Loucy (cell line): Measurements from ENCODE around the gene HPS1.

Source experiments
- H2AFZ ChIP-seq: fragments of 200-600 bp; sonication (generic); 2 replicates; pipeline ENCODE4 v1.6.0; 2016; ENCODE audit warnings: antibody characterized with exemption, mild to moderate bottlenecking, low read length, moderate library complexity
- H3F3A ChIP-seq: fragments of 200-600 bp; 2 replicates; pipeline ENCODE4 v1.6.0; 2016; ENCODE audit warnings: antibody characterized with exemption, low read depth, mild to moderate bottlenecking
- H3K27me3 ChIP-seq: fragments of 200-600 bp; sonication (generic); 2 replicates; pipeline ENCODE4 v1.6.1; 2014; ENCODE audit warnings: low read length, mild to moderate bottlenecking; ENCODE audit not compliant: insufficient read depth, poor library complexity, severe bottlenecking
- H3K36me3 ChIP-seq: fragments of 200-600 bp; sonication (generic); 2 replicates; pipeline ENCODE4 v1.6.1; 2016; ENCODE audit warnings: low read length; ENCODE audit not compliant: insufficient read depth
- H3K4me1 ChIP-seq: fragments of 200-600 bp; sonication (generic); 2 replicates; pipeline ENCODE4 v1.5.1; 2014; ENCODE audit warnings: low read length, mild to moderate bottlenecking; ENCODE audit not compliant: insufficient read depth, poor library complexity, severe bottlenecking
- H3K4me2 ChIP-seq: fragments of 200-600 bp; sonication (generic); 2 replicates; pipeline ENCODE4 v1.6.0; 2014; ENCODE audit warnings: antibody characterized with exemption, low read length, low read depth, mild to moderate bottlenecking; ENCODE audit not compliant: poor library complexity, severe bottlenecking
- H3K4me3 ChIP-seq: fragments of 200-600 bp; sonication (generic); 2 replicates; pipeline ENCODE4 v1.5.1; 2014; ENCODE audit warnings: low read length, mild to moderate bottlenecking, mixed read lengths; ENCODE audit not compliant: poor library complexity, severe bottlenecking
- H3K79me2 ChIP-seq: fragments of 200-600 bp; sonication (generic); 2 replicates; pipeline ENCODE4 v1.6.1; 2014; ENCODE audit warnings: low read length; ENCODE audit not compliant: insufficient read depth
- H3K9ac ChIP-seq: fragments of 200-600 bp; sonication (generic); 2 replicates; pipeline ENCODE4 v1.6.0; 2014; ENCODE audit warnings: mild to moderate bottlenecking, low read depth, low read length, moderate library complexity; ENCODE audit not compliant: poor library complexity, severe bottlenecking
- H3K9me2 ChIP-seq: fragments of 200-600 bp; sonication (generic); replicated peaks from 2 replicates; pipeline ENCODE4 v1.6.1; 2016; ENCODE audit warnings: low read depth, low read length, mixed read lengths
- H3K9me3 ChIP-seq: fragments of 200-600 bp; sonication (generic); 2 replicates; pipeline ENCODE4 v1.6.1; 2014; ENCODE audit warnings: mild to moderate bottlenecking, antibody characterized with exemption, low read length, low read depth; ENCODE audit not compliant: insufficient read depth
- H4K20me1 ChIP-seq: fragments of 200-600 bp; sonication (generic); 2 replicates; pipeline ENCODE4 v1.6.0; 2014; ENCODE audit warnings: antibody characterized with exemption, low read length, mild to moderate bottlenecking; ENCODE audit not compliant: insufficient read depth, poor library complexity, severe bottlenecking
- CTCF ChIP-seq: fragments of 200-600 bp; sonication (generic); conservative IDR thresholded peaks from 2 replicates; pipeline ENCODE4 v1.5.1; 2014; ENCODE audit warnings: mild to moderate bottlenecking, antibody characterized with exemption, low read length
- EZH2phosphoT487 ChIP-seq: fragments of 200-600 bp; IDR thresholded peaks from 2 replicates; pipeline ENCODE4 v1.6.1; 2018; ENCODE audit warnings: antibody characterized with exemption, mild to moderate bottlenecking, moderate library complexity, borderline replicate concordance

Gene HPS1

DNA sequence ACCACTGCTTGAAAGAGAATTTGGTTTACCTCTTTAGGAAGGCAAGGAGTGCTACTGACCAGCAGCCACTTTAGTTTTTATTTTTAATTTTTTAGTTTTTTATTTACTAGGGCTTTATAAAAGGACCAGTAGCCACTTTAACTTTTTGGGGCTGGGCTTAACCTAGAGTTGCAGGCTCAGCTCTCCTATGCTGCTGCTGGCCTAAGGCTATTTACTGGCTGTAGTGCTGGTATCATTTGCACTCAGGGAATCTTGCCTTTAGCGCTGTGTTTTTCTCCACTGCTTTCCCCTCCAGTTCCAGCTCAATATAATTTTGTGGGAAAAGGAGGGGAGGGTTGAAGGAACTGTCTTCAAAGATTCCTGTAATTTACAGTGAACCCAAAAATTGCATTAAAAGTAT lies 13.4 kb downstream of the HPS1 start:
- H3K79me2 ChIP-seq, result no peaks in the 10 kb centered on the region
- no peak overlapping the region for H2AFZ ChIP-seq
- H3K9me2 ChIP-seq, result no peaks in the 10 kb centered on the region
- peaks cover 6% of the 10 kb centered on the region for H3K9me3 ChIP-seq
- no peak overlapping the region for H3K4me3 ChIP-seq
- H3F3A ChIP-seq, result no peaks in the 10 kb centered on the region
- peaks cover 48% of the 10 kb centered on the region; the same call in 1 of the 2 replicates for H3K36me3 ChIP-seq
- H3K9ac ChIP-seq, result no peak overlapping the region
- no peaks in the 10 kb centered on the region for H3K27me3 ChIP-seq
- H3K4me2 ChIP-seq, result no peak overlapping the region
- TF ChIP-seq EZH2phosphoT487 (no peak), CTCF (no peak)
- no peaks in the 10 kb centered on the region for H3K4me1 ChIP-seq
- no peaks in the 10 kb centered on the region for H4K20me1 ChIP-seq

- H3K4me1 ChIP-seq, result no peaks in the 10 kb centered on the region
- no peaks in the 10 kb centered on the region for H4K20me1 ChIP-seq
- no peak overlapping the region for H2AFZ ChIP-seq
- H3K9ac ChIP-seq, result no peak overlapping the region
- H3K36me3 ChIP-seq, result peaks cover 45% of the 10 kb centered on the region; the same call in 1 of the 2 replicates
- H3F3A ChIP-seq, result no peaks in the 10 kb centered on the region
- no peaks in the 10 kb centered on the region for H3K27me3 ChIP-seq
- no peaks in the 10 kb centered on the region for H3K9me2 ChIP-seq
- H3K4me3 ChIP-seq, result no peak overlapping the region
- H3K4me2 ChIP-seq, result no peak overlapping the region
- no peaks in the 10 kb centered on the region for H3K79me2 ChIP-seq
- H3K9me3 ChIP-seq, result peaks cover 6% of the 10 kb centered on the region
- no peak for TF ChIP-seq EZH2phosphoT487
- TF ChIP-seq CTCF, result no peak
Measured at GRCh38 chr10:98432330-98432729, 14.4 kb downstream of the HPS1 start.

DNA sequence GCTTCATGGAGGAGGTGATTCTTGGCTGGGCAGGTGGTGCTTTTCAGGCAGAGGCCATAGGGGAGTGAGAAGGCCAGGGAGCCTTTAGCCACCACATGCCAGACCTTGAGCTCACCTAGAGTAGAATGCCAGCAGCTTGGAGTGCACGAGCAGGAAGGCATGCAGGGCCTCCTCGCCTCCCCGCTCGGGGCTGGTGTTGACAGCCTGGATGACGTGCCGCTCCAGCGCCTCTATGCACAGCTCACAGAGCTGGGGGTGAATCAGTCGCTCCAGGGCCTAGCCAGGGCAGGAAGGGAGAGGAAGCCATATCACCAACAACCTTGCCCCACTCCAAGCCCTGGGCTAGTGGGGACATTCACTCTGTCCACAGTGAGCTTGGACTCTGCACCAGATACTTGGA lies 15.7 kb downstream of the HPS1 start:
- H2AFZ ChIP-seq, result no peak overlapping the region
- no peak overlapping the region for H3K4me3 ChIP-seq
- H3K9me2 ChIP-seq, result no peaks in the 10 kb centered on the region
- H4K20me1 ChIP-seq, result no peaks in the 10 kb centered on the region
- H3K36me3 ChIP-seq, result peaks cover 45% of the 10 kb centered on the region; the same call in 1 of the 2 replicates
- no peaks in the 10 kb centered on the region for H3F3A ChIP-seq
- H3K9me3 ChIP-seq, result peaks cover 6% of the 10 kb centered on the region
- no peak for TF ChIP-seq CTCF
- no peak for TF ChIP-seq EZH2phosphoT487
- no peak overlapping the region for H3K9ac ChIP-seq
- H3K79me2 ChIP-seq, result no peaks in the 10 kb centered on the region
- no peak overlapping the region for H3K4me2 ChIP-seq
- H3K27me3 ChIP-seq, result no peaks in the 10 kb centered on the region
- H3K4me1 ChIP-seq, result no peaks in the 10 kb centered on the region
